K562 (cell line): ENCODE results near the gene GRID2IP. TPM values are rescaled to one million over a fixed set of nuclear protein-coding genes. Genes with fewer than 3 reads are reported as not detected.

Experiments used
- CBFA2T3 ChIP-seq: fragments of 450-650 bp; IDR thresholded peaks from 2 replicates; pipeline ENCODE4 v1.6.1; 2017
- CHD1 ChIP-seq: fragments of 200-600 bp; sonication (generic); IDR thresholded peaks from one replicate; pipeline ENCODE4 v1.6.1; 2012; ENCODE audit warnings: mild to moderate bottlenecking, moderate library complexity, low read length, inconsistent platforms
- DNMT1 ChIP-seq: fragments of 450-650 bp; IDR thresholded peaks from 2 replicates; pipeline ENCODE4 v1.6.1; 2016; ENCODE audit warnings: antibody characterized with exemption, mild to moderate bottlenecking
- ERF ChIP-seq: fragments of 450-650 bp; formaldehyde crosslinking; IDR thresholded peaks from 2 replicates; pipeline ENCODE4 v1.4.0; 2020; ENCODE audit warnings: mild to moderate bottlenecking, mixed read lengths
- HMGN3 ChIP-seq: IDR thresholded peaks from 2 replicates; pipeline ENCODE4 v1.6.1; 2011; ENCODE audit warnings: borderline replicate concordance, low read depth, mild to moderate bottlenecking, mixed read lengths, low read length; ENCODE audit not compliant: insufficient read length; ENCODE audit errors: extremely low read depth
- MAZ ChIP-seq, 2 experiments: fragments of 450-650 bp in 1 of 2; sonication (generic) in 1 of 2; formaldehyde crosslinking; IDR thresholded peaks in 1 of 2; conservative IDR thresholded peaks in 1 of 2; 2 replicates each; pipeline versions ENCODE4 v1.4.0 to v1.5.0; 2020; ENCODE audit warnings: mild to moderate bottlenecking in 1 of 2, missing genetic modification reagents in 1 of 2
- POLR2G ChIP-seq: fragments of 200-400 bp; formaldehyde crosslinking; IDR thresholded peaks from 2 replicates; pipeline ENCODE4 v1.6.1; 2017; ENCODE audit warnings: low read depth, mild to moderate bottlenecking, antibody characterized with exemption, low read length, moderate library complexity
- U2AF1 ChIP-seq: fragments of 200-400 bp; formaldehyde crosslinking; optimal IDR thresholded peaks from 2 replicates; pipeline ENCODE3; 2017; ENCODE audit warnings: mild to moderate bottlenecking, low read depth, low read length, moderate library complexity
- ZBTB5 ChIP-seq: fragments of 450-650 bp; IDR thresholded peaks from 2 replicates; pipeline ENCODE4 v1.6.1; 2017; ENCODE audit warnings: antibody characterized with exemption
- polyA plus RNA-seq, 8 experiments: library from polyadenylated mRNA; depleted of rRNA in 4 of 8; stranded (reverse) in 5 of 8; unstranded in 3 of 8; fragments of >200 nt; fragmentation: Nextera tagmentation in 2 of 8; fragmentation: Illumina TruSeq in 1 of 8; extraction: Ambion mirVana in 2 of 8; extraction: Trizol in 1 of 8; gene quantifications; 2 replicates each; pipeline versions ENCODE4 v1.2.1 to v1.2.3, GENCODE V29; 2011 to 2014; ENCODE audit warnings: inconsistent platforms in 1 of 8, missing spikeins in 1 of 8
- total RNA-seq, 7 experiments: library from RNA; depleted of rRNA in 6 of 7; stranded (reverse); fragments of >200 nt in 6 of 7; fragmentation: Illumina TruSeq in 2 of 7; extraction: Trizol in 2 of 7; gene quantifications; 2 replicates each; pipeline versions ENCODE4 v1.2.1 to v1.2.3, GENCODE V29; 2011 to 2021; ENCODE audit warnings: low replicate concordance in 1 of 7
- TF ChIP-seq, protein P1 (sequence below), 3 experiments: IDR thresholded peaks in 2 of 3; conservative IDR thresholded peaks in 1 of 3; 2 replicates each; pipeline ENCODE4 v1.5.1; 2011 to 2012; ENCODE audit warnings: low read length in 3 of 3, mild to moderate bottlenecking in 3 of 3, control low read depth in 2 of 3, improper control_type of control experiment in 1 of 3, inconsistent platforms in 1 of 3, low read depth in 1 of 3, mixed read lengths in 1 of 3, moderate library complexity in 1 of 3; ENCODE audit not compliant: insufficient read depth in 2 of 3
- TF ChIP-seq, protein P2 (sequence below), 2 experiments: fragments of 450-650 bp in 1 of 2; IDR thresholded peaks; 2 replicates each; pipeline ENCODE4 v1.6.1; 2011 to 2017; ENCODE audit warnings: low read depth in 2 of 2, antibody characterized with exemption in 1 of 2, borderline replicate concordance in 1 of 2, low read length in 1 of 2, mild to moderate bottlenecking in 1 of 2, mixed read lengths in 1 of 2; ENCODE audit not compliant: control insufficient read depth in 1 of 2
- TF ChIP-seq, protein P3 (sequence below): fragments of 450-650 bp; IDR thresholded peaks from 2 replicates; pipeline ENCODE4 v1.7.0; 2016; ENCODE audit warnings: borderline replicate concordance
- TF ChIP-seq, protein P4 (sequence below): fragments of 250-450 bp; sonication (Bioruptor Pico); IDR thresholded peaks from 2 replicates; pipeline ENCODE4 v1.5.0; 2021; ENCODE audit warnings: mild to moderate bottlenecking, borderline replicate concordance

GRID2IP gene
- total and polyA plus RNA-seq, 9 of the 15 experiments (the other 6 are each of a cell fraction or from before 2014, with no cell fraction given), result not detected

- peak; percentile 41 to 85 for TF ChIP-seq MAZ (CRISPR knock-in tag; conservative IDR thresholded peaks at IDR 0.05 in 1 of 2, IDR thresholded peaks at IDR 0.05 in 1 of 2)
- TF ChIP-seq, protein P1, sequence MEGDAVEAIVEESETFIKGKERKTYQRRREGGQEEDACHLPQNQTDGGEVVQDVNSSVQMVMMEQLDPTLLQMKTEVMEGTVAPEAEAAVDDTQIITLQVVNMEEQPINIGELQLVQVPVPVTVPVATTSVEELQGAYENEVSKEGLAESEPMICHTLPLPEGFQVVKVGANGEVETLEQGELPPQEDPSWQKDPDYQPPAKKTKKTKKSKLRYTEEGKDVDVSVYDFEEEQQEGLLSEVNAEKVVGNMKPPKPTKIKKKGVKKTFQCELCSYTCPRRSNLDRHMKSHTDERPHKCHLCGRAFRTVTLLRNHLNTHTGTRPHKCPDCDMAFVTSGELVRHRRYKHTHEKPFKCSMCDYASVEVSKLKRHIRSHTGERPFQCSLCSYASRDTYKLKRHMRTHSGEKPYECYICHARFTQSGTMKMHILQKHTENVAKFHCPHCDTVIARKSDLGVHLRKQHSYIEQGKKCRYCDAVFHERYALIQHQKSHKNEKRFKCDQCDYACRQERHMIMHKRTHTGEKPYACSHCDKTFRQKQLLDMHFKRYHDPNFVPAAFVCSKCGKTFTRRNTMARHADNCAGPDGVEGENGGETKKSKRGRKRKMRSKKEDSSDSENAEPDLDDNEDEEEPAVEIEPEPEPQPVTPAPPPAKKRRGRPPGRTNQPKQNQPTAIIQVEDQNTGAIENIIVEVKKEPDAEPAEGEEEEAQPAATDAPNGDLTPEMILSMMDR (IDR thresholded peaks at IDR 0.05 in 2 of 3, conservative IDR thresholded peaks at IDR 0.05 in 1 of 3; ENCODE audit: insufficient read depth in 2 of 3, low read depth in 1 of 3, low read length in 3 of 3), result peak; percentile 43 to 89 (median 72); a peak in 5 of 6 replicates
- TF ChIP-seq CHD1, result peak; percentile 81
- TF ChIP-seq U2AF1, result peak; percentile 17
- TF ChIP-seq, protein P2, sequence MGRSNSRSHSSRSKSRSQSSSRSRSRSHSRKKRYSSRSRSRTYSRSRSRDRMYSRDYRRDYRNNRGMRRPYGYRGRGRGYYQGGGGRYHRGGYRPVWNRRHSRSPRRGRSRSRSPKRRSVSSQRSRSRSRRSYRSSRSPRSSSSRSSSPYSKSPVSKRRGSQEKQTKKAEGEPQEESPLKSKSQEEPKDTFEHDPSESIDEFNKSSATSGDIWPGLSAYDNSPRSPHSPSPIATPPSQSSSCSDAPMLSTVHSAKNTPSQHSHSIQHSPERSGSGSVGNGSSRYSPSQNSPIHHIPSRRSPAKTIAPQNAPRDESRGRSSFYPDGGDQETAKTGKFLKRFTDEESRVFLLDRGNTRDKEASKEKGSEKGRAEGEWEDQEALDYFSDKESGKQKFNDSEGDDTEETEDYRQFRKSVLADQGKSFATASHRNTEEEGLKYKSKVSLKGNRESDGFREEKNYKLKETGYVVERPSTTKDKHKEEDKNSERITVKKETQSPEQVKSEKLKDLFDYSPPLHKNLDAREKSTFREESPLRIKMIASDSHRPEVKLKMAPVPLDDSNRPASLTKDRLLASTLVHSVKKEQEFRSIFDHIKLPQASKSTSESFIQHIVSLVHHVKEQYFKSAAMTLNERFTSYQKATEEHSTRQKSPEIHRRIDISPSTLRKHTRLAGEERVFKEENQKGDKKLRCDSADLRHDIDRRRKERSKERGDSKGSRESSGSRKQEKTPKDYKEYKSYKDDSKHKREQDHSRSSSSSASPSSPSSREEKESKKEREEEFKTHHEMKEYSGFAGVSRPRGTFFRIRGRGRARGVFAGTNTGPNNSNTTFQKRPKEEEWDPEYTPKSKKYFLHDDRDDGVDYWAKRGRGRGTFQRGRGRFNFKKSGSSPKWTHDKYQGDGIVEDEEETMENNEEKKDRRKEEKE (IDR thresholded peaks at IDR 0.05; ENCODE audit: borderline replicate concordance in 1 of 2, control insufficient read depth in 1 of 2, low read depth in 2 of 2, low read length in 1 of 2), result 0 out of 4 replicates have a peak, but pooled peaks of 1 of the 2 experiments have one; percentile 74
- TF ChIP-seq, protein P3, sequence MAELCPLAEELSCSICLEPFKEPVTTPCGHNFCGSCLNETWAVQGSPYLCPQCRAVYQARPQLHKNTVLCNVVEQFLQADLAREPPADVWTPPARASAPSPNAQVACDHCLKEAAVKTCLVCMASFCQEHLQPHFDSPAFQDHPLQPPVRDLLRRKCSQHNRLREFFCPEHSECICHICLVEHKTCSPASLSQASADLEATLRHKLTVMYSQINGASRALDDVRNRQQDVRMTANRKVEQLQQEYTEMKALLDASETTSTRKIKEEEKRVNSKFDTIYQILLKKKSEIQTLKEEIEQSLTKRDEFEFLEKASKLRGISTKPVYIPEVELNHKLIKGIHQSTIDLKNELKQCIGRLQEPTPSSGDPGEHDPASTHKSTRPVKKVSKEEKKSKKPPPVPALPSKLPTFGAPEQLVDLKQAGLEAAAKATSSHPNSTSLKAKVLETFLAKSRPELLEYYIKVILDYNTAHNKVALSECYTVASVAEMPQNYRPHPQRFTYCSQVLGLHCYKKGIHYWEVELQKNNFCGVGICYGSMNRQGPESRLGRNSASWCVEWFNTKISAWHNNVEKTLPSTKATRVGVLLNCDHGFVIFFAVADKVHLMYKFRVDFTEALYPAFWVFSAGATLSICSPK, result no peak
- TF ChIP-seq CBFA2T3, result no peak
- peak; percentile 94 for TF ChIP-seq POLR2G
- TF ChIP-seq DNMT1, result no peak
- no peak for TF ChIP-seq ZBTB5
- peak; percentile 95 for TF ChIP-seq ERF (CRISPR knock-in tag)
- TF ChIP-seq, protein P4, sequence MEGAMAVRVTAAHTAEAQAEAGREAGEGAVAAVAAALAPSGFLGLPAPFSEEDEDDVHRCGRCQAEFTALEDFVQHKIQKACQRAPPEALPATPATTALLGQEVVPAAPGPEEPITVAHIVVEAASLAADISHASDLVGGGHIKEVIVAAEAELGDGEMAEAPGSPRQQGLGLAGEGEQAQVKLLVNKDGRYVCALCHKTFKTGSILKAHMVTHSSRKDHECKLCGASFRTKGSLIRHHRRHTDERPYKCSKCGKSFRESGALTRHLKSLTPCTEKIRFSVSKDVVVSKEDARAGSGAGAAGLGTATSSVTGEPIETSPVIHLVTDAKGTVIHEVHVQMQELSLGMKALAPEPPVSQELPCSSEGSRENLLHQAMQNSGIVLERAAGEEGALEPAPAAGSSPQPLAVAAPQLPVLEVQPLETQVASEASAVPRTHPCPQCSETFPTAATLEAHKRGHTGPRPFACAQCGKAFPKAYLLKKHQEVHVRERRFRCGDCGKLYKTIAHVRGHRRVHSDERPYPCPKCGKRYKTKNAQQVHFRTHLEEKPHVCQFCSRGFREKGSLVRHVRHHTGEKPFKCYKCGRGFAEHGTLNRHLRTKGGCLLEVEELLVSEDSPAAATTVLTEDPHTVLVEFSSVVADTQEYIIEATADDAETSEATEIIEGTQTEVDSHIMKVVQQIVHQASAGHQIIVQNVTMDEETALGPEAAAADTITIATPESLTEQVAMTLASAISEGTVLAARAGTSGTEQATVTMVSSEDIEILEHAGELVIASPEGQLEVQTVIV (CRISPR knock-in tag), result no peak; the same call in 1 of the 2 replicates
- TF ChIP-seq HMGN3, result peak; percentile 88
Observed at GRCh38 chr7:6589829-6590644, 38.8 kb upstream of the GRID2IP start, which contains the start of gene INTS15 (continued).
